Hepatocyte (in vitro differentiated cells): ENCODE data around the gene DSTYK. TPM values are rescaled to one million over a fixed set of nuclear protein-coding genes. Genes with fewer than 3 reads are reported as not detected.

Experiments used
- DNase-seq: peaks from one replicate; pipeline ENCODE4 v3.0.0-alpha.2; 2016; ENCODE audit warnings: low spot score
- H2AFZ ChIP-seq: fragments of 200-600 bp; sonication (generic); 2 replicates; pipeline ENCODE4 v1.6.0; 2016; ENCODE audit warnings: antibody characterized with exemption, mild to moderate bottlenecking
- H3K27ac ChIP-seq: fragments of 200-600 bp; sonication (generic); 2 replicates; pipeline ENCODE4 v1.5.1; 2016; ENCODE audit warnings: mild to moderate bottlenecking
- H3K27me3 ChIP-seq: fragments of 200-600 bp; sonication (generic); 2 replicates; pipeline ENCODE4 v1.6.1; 2016
- H3K36me3 ChIP-seq: fragments of 200-600 bp; sonication (generic); replicated peaks from 2 replicates; pipeline ENCODE4 v1.5.1; 2016; ENCODE audit warnings: low read depth; ENCODE audit not compliant: insufficient read depth
- H3K4me1 ChIP-seq: fragments of 200-600 bp; sonication (generic); 2 replicates; pipeline ENCODE4 v1.5.1; 2016; ENCODE audit warnings: mild to moderate bottlenecking, moderate library complexity; ENCODE audit not compliant: insufficient read depth
- H3K4me2 ChIP-seq: fragments of 200-600 bp; sonication (generic); 2 replicates; pipeline ENCODE4 v1.6.0; 2016
- H3K4me3 ChIP-seq: fragments of 200-600 bp; sonication (generic); 2 replicates; pipeline ENCODE4 v1.5.1; 2016; ENCODE audit warnings: mild to moderate bottlenecking
- H3K79me2 ChIP-seq: fragments of 200-600 bp; sonication (generic); 2 replicates; pipeline ENCODE4 v1.6.0; 2017; ENCODE audit warnings: mild to moderate bottlenecking
- H3K9me2 ChIP-seq: fragments of 200-600 bp; sonication (generic); replicated peaks from 2 replicates; pipeline ENCODE4 v1.6.0; 2017; ENCODE audit warnings: mild to moderate bottlenecking; ENCODE audit not compliant: insufficient read depth
- H3K9me3 ChIP-seq: fragments of 200-600 bp; sonication (generic); 2 replicates; pipeline ENCODE4 v1.5.1; 2016; ENCODE audit warnings: low read depth, mild to moderate bottlenecking
- H4K20me1 ChIP-seq: fragments of 200-600 bp; sonication (generic); 2 replicates; pipeline ENCODE4 v1.6.0; 2016; ENCODE audit warnings: mild to moderate bottlenecking; ENCODE audit not compliant: insufficient read depth, poor library complexity, severe bottlenecking
- EZH2 ChIP-seq: fragments of 200-600 bp; sonication (generic); IDR thresholded peaks from 2 replicates; pipeline ENCODE4 v1.6.1; 2016; ENCODE audit warnings: antibody characterized with exemption, mild to moderate bottlenecking, borderline replicate concordance
- EZH2phosphoT487 ChIP-seq: fragments of 200-600 bp; sonication (generic); IDR thresholded peaks from one replicate; pipeline ENCODE4 v1.6.1; 2018; ENCODE audit warnings: antibody characterized with exemption, mild to moderate bottlenecking, low read depth, moderate library complexity; ENCODE audit not compliant: unreplicated experiment, severe bottlenecking
- WGBS: methylation state at CpG from one replicate; pipeline ENCODE4 v1.1.6; 2016; ENCODE audit warnings: low lambda C conversion rate; ENCODE audit errors: missing lambda C conversion rate; 5-methylcytosine and 5-hydroxymethylcytosine counted together
- polyA plus RNA-seq: library from polyadenylated mRNA; unstranded; fragments of >200 nt; fragmentation: Nextera tagmentation; extraction: Ambion mirVana; gene quantifications from 2 replicates; pipeline ENCODE4 v1.2.1, GENCODE V29; 2016
- total RNA-seq: library from RNA; depleted of rRNA; stranded (reverse); fragments of >200 nt; gene quantifications from 2 replicates; pipeline ENCODE4 v1.2.3, GENCODE V29; 2014
- TF ChIP-seq, protein P1 (sequence below): fragments of 200-600 bp; sonication (generic); IDR thresholded peaks from 2 replicates; pipeline ENCODE4 v1.5.1; 2016; ENCODE audit warnings: antibody characterized with exemption, mild to moderate bottlenecking; ENCODE audit not compliant: poor library complexity

The DSTYK gene
- total and polyA plus RNA-seq, 2 experiments from 2014 or later = 7.7 to 11.0 TPM

DNA sequence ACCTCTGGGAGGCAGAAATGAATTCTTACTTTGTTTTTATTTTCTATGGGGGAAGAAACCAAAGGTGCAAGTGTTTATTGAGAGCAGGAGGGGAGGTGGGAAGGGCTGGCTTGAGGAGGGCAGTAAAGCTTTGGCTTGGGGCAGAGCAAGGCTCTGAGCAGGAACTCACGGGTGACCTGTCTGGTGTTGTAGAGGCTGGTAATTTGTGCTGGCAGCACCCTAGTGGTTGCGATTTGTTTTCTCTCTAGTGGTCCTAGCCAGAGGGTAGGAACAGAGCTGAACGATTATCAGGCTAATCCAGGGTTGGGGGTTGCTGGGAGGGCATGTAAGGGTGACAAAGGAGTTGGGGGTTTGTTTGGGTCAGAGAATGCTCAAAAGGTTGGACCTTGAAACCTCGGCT lies 32.9 kb upstream of the DSTYK start:
- Histone ChIP-seq H4K20me1 (no peaks in the 10 kb centered on the region), H3K4me2 (no peak overlapping the region), H2AFZ (no peak overlapping the region), H3K27me3 (no peaks in the 10 kb centered on the region), H3K79me2 (no peaks in the 10 kb centered on the region), H3K36me3 (no peaks in the 10 kb centered on the region), H3K27ac (no peak overlapping the region), H3K9me3 (no peaks in the 10 kb centered on the region), H3K4me3 (no peak overlapping the region), H3K4me1 (peaks cover 31% of the 10 kb centered on the region), H3K9me2 (no peaks in the 10 kb centered on the region)
- TF ChIP-seq EZH2 = no peak
- TF ChIP-seq, protein P1, sequence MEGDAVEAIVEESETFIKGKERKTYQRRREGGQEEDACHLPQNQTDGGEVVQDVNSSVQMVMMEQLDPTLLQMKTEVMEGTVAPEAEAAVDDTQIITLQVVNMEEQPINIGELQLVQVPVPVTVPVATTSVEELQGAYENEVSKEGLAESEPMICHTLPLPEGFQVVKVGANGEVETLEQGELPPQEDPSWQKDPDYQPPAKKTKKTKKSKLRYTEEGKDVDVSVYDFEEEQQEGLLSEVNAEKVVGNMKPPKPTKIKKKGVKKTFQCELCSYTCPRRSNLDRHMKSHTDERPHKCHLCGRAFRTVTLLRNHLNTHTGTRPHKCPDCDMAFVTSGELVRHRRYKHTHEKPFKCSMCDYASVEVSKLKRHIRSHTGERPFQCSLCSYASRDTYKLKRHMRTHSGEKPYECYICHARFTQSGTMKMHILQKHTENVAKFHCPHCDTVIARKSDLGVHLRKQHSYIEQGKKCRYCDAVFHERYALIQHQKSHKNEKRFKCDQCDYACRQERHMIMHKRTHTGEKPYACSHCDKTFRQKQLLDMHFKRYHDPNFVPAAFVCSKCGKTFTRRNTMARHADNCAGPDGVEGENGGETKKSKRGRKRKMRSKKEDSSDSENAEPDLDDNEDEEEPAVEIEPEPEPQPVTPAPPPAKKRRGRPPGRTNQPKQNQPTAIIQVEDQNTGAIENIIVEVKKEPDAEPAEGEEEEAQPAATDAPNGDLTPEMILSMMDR = no peak
- TF ChIP-seq EZH2phosphoT487 = no peak
- no peak for DNase-seq
- WGBS = 76% methylated on average over 4 of the region's 4 CpGs

DNA sequence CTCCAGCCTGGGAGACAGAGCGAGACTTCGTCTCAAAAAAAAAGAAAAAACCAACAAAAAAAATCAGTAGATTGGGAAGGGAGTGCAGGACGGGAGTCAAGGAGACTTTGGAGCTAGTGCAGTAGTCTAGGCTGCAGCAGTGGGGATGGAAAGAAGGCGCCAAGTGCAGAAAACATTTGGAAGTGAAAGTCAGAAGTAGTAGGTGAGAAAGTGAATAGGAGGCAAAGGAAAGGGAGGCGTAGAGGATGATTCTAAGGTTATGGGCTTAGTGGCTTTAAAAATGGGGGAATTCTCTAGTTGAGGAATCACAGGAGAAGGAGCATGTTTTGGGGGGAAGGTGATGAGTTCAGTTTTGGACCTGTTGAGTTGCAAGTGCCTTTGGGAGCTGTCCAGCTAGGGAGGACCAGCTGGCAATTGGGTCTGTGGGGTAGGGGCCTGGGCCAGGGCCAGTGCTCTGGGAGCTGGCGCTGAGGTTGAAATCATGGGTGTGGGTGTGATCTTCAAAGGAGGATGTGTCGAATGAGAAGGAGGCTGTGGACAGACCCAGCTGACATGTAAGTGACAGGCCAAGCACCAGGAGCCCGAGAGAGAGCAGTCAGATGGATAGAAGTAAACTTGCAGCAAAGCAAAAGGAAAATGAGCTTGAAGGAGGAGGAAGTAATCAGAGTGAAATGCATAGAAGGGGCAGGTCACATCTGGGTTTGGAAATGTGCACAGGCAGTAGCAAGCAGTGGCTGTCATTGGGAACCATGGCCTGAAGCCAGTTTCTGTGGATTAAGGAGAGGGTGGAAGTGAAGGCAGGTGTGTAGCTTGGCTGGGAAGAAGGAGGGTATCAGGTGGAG lies 32.1 kb upstream of the DSTYK start:
- Histone ChIP-seq H3K4me3 (no peak overlapping the region), H3K4me1 (peaks cover 23% of the 10 kb centered on the region), H3K27ac (no peak overlapping the region), H3K36me3 (no peaks in the 10 kb centered on the region), H4K20me1 (no peaks in the 10 kb centered on the region), H3K9me3 (no peaks in the 10 kb centered on the region), H3K9me2 (no peaks in the 10 kb centered on the region), H3K27me3 (no peaks in the 10 kb centered on the region), H3K79me2 (no peaks in the 10 kb centered on the region), H3K4me2 (no peak overlapping the region), H2AFZ (no peak overlapping the region)
- WGBS = 95% methylated on average over 8 of the region's 8 CpGs
- DNase-seq = no peak
- TF ChIP-seq EZH2 (no peak), EZH2phosphoT487 (no peak)
- TF ChIP-seq, protein P1 = no peak

DNA sequence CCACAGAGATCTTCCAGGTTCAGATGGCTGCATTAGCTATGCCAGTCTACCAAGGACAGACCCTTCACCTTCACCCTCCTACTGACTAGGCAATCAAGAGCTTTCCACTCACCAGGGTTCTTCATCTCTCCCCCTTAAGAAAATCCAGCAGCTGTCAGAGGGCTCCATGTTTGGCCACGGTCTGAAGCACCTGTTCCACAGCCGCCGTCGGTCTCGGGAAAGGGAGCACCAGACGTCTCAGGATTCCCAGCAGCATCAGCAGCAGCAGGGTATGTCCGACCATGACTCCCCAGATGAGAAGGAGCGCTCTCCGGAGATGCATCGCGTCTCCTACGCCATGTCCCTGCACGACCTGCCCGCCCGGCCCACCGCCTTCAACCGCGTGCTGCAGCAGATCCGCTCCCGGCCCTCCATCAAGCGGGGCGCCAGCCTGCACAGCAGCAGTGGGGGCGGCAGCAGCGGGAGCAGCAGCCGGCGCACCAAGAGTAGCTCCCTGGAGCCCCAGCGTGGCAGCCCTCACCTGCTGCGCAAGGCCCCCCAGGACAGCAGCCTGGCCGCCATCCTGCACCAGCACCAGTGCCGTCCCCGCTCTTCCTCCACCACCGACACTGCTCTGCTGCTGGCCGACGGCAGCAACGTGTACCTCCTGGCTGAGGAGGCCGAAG lies 30.0 kb upstream of the DSTYK start:
- 96% methylated on average over 36 of the region's 36 CpGs for WGBS
- DNase-seq = no peak
- Histone ChIP-seq H2AFZ (no peak overlapping the region), H4K20me1 (no peaks in the 10 kb centered on the region), H3K4me1 (peaks cover 6% of the 10 kb centered on the region), H3K27me3 (no peaks in the 10 kb centered on the region), H3K36me3 (no peaks in the 10 kb centered on the region), H3K4me2 (no peak overlapping the region), H3K4me3 (no peak overlapping the region), H3K79me2 (no peaks in the 10 kb centered on the region), H3K27ac (no peak overlapping the region), H3K9me2 (no peaks in the 10 kb centered on the region), H3K9me3 (no peaks in the 10 kb centered on the region)
- TF ChIP-seq, protein P1 = no peak
- TF ChIP-seq EZH2 (no peak), EZH2phosphoT487 (no peak)
